NCI-H510A (cell line): Measurements from ENCODE around the gene NADSYN1.
"Not testable (repeated sequence)": the region's sequence is repeated elsewhere in the genome, so short reads cannot be mapped to it uniquely, and the experiment has no call there.

Experiments used
- DNase-seq: peaks from one replicate; lab custom pipeline; 2025; lab: John Stamatoyannopoulos, UW

Gene NADSYN1

GRCh38 chr11:71526796-71527575, 74.0 kb downstream of the NADSYN1 start, which contains the start of gene KRTAP5-7:
Gene KRTAP5-7, plus strand, starts transcription at chr11:71527267. Its CDS starts 34 bp downstream, at chr11:71527301.
- DNase-seq: not testable (repeated sequence)

- no peak for DNase-seq
Observed at GRCh38 chr11:71527576-71528210, 74.7 kb downstream of the NADSYN1 start.

DNA sequence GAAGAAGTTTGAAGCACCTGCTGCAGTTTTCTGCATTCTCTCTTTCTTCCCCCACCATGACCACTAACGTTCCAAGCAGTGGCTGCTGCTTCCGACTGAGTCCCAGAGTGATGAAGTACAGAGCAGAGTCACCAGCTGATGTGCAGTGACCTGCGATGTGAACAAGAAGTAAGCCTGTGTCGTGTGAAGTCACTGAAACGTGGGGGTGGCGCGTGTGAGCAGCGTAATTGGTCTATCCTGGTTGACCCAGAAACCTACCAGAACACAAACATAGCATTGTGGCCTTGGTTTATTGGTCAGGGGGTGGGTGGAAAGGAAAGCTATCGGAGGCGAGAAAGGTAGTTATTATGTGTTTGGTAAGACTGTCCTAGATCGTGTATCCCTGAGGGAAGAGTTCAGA, 77.6 kb downstream of the NADSYN1 start:
- no peak for DNase-seq

DNA sequence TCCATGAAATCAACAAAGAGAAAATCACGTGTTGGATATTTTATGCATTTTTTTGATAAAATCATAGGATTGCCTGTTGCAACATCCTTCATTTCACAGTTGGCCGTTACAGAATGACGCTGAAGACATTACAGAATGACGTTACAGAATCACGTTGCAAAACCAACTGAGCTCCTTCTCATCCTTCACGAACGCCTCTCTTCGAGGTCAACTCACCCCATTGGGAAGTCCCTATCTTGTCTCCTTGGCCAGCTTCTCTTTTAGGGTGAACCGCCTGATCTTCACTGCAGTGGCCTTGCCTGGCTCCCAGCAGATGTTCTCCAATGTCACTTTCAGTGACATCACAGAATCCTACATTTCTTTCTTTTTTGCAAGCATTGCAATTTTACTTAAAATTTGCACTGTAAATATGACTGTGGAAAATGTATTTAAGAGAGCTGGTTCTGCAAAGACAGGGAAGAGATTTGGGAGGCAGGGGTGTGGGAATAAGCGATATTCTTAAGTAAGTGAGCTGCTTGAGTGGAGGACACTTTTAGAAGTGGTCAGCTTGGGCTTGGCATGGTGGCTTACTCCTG, 79.1 kb downstream of the NADSYN1 start:
- DNase-seq: no peak

DNA sequence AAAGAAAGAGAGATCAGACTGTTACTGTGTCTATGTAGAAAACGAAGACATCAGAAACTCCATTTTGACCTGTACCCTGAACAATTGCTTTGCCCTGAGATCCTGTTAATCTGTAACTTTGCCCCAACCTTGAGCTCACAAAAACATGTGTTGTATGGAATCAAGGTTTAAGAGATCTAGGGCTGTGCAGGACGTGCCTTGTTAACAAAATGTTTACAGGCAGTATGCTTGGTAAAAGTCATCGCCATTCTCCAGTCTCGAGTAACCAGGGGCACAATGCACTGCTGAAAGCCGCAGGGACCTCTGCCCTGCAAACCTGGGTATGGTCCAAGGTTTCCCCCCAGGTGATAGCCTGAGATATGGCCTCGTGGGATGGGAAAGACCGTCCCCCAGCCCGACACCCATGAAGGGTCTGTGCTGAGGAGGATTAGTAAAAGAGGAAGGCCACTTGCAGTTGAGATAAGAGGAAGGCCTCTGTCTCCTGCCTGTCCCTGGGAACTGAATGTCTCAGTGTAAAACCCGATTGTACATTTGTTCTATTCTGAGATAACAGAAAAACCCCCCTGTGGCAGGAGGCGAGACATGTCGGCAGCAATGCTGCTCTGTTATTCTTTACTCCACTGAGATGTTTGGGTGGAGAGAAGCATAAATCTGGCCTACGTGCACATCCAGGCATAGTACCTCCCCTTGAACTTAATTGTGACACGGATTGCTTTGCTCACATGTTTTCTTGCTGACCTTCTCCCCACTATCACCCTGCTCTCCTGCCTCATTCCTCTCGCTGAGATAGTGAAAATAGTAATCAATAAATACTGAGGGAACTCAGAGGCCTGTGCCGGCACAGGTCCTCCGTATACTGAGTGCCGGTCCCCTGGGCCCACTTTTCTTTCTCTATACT, 82.0 kb downstream of the NADSYN1 start:
- DNase-seq: not testable (repeated sequence)

DNA sequence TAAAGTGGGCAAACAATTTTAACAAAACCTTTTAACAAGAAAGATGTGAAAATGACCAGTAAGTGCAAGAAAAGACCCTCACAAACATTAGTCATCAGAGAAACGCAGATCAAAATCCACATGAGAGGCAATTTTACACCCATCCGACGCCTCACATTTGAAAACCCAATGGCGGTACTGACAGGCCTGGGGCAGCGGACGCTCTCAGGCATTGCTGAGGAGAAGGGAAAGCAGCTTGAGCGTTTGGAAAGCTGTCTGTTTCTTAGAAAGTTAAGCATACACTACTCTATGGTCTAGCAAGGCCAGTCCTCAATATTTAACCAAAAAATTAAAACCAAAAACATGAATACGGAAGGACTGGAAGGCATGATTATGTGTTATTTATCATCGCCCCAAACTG, 82.8 kb downstream of the NADSYN1 start:
- DNase-seq: no peak

- DNase-seq: no peak
Observed at GRCh38 chr11:71537537-71537936, 84.5 kb downstream of the NADSYN1 start.

GRCh38 chr11:71537977-71538665, 85.1 kb downstream of the NADSYN1 start, which contains the start of gene KRTAP5-8:
Gene KRTAP5-8, plus strand, starts transcription at chr11:71538025. Its CDS starts 31 bp downstream, at chr11:71538056.
- not testable (repeated sequence) for DNase-seq

GRCh38 chr11:71538666-71538990, 85.6 kb downstream of the NADSYN1 start:
- DNase-seq: no peak

DNA sequence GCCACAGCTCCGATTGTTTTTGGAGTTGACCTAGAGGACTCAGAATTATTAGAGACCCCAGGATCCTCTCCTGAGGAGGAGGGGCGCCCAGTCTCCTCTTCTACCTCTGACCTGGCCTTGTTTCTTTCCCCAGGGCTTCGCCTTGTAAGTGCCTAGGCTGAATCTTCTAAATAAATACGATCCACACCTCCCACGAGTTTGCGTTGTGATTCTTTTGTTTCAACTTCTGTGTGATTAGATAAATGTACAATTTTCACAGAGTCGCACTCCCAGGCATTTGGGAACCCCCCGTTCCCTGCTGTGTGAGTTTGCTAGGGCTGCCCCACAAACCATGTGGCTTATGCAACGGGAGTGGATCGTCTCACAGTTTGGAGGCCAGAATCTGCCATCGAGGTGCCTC, 86.0 kb downstream of the NADSYN1 start:
- DNase-seq: no peak

DNA sequence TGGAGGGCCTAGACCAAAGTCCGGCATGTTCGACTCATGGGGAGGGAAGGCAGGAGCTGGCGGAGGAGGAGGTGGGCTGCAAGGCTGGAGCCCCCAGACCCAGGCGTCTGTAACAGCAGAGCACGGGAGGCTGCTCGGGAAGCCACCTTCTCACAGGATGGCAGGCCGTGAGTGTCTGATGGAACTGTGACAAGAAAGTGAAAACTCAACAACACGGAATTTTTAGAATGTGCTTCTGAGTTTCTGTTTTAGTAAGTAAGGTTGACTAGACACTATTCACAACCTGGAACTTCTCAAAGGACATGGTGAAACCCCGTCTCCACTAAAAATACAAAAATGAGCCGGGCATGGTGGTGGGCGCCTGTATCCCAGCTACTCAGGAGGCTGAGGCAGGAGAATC, 87.0 kb downstream of the NADSYN1 start:
- DNase-seq: not testable (repeated sequence)

DNA sequence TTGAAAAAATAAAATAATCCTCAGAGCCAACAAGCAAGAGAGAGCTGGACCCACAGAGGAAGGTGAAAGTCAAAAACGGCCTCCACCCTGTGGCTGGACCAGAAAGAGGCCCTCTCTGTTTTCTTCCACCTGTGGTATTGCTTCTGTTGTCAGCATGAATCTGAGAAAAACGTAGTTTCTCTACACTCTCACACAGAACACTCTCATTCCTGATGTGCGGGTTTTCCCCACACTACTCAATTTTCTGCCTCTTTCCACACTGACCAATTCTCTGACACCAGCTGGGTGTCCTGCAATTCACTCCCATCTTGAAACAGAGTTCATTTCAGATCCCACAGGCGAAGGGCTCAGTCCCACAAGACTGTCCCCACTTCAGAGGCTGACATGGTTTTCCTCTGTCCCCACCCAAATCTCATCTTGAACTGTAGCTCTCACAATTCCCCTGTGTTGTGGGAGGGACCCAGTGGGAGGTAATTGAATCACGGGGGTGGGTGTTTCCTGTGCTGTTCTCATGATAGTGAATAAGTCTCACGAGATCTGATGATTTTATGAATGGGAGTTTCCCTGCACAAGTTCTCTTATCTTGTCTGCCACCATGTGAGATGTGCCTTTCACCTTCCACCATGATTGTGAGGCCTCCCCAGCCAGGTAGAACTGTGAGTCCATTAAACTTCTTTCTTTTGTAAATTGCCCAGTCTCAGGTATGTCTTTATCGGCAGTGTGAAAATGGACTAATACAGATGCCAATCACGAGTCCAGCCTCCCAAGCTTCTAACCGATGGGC, 87.7 kb downstream of the NADSYN1 start:
- not testable (repeated sequence) for DNase-seq

- no peak for DNase-seq
Observed at GRCh38 chr11:71542382-71542781, 89.4 kb downstream of the NADSYN1 start.

DNA sequence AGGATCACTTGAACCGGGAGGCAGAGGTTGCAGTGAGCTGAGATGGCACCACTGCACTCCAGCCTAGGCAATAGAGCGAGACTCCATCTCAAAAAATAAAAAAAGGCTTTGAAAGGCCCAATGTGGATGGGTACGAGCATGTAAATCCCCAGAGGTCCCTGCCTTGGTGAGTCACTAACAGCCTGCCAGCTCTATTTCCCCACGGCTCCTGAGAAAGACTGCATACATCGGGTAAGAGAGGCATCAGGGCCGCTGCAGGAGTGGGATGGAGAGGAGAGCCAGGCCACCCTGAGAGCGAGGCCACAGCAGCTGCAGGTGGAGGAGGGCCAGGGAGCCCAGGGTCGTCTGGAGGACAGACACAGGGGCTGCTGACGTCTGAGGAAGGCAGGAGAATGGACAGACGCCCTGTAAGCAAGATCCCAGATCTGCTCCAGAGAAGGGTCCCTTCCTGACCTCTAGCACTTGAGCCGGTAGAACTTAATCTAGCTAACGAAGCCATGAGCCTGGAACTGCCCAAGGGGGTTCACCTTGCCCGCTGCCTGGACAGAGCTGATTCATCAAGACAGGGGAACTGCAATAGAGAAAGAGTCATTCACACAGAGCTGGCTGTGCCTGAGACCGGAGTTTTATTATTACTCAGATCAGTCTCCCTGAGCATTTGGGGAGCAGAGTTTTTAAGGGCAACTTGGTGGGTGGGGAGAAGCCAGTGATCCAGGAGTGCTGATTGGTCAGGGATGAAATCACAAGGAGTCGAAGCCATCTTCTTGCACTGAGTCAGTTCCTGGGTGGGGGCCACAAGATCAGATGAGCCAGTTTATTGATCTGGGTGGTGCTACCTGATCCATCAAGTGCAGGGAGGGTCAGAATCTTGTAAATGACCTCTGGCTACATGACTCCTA, 90.1 kb downstream of the NADSYN1 start:
- no peak for DNase-seq

DNA sequence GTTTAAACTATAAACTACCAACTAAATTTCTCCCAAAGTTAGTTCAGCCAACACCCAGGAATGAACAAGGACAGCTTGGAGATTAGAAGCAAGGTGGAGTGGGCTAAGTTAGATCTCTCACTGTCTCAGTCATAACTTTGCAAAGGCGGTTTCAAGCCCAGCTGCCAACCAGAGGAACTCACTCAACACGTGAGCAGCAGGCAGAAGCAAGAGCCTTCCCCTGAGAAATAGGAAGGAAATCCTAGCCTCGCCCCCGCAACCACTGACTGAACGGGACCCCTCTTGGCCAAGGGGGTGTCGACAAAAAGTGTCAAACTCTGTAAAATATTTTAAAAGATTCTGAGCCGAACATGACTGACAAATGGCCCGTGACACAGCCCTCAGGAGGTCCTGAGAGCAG, 90.9 kb downstream of the NADSYN1 start:
- no peak for DNase-seq

DNA sequence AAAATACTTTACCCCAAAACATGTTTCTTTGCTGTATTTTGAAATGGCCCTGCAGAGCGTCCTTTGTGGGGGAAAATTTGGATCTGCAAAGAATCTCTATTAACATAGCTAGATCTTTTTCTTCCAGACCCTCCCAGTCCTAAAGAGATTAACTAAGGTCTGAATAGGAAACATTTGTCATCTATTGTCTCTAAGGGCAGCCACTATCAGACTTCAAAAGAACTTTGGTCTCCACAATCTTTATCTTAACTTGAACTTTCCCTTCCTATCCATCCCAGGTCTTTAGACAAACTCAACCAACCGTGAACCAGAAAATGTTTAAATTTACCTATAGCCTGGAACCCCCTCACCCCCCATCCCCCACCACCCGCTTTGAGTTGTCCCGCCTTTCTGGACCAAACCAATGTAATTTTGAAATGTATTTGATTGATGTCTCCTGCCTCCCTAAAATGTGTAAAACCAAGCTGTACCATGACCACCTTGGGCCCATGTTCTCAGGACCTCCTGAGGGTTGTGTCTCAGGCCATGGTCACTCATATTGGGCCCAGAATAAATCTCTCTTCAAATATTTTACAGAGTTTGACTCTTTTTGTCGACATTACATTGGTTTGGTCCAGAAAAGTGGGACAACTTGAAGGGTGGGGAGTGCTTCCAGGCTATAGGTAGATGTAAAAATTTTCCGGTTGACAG, 91.7 kb downstream of the NADSYN1 start:
- no peak for DNase-seq

GRCh38 chr11:71545405-71545966, 92.5 kb downstream of the NADSYN1 start:
- DNase-seq: no peak

DNA sequence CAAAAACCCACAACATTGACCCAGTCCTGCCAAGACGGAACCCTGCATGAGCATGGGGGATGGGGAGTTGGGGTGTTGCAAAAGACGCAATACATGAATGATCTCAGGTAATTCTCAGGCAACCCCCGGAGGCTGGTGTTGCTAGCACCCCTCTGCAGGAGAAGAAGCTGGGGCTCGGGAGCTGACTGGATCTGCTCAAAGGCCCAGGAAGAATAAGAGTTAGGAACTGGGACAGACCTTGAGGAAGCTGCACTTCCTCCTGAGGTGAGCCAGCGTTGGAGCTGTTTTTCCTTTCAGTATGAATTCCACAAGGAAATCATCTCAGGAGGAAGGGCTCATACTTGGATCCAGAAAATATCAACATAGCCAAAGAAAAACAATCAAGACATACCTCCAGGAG, 95.1 kb downstream of the NADSYN1 start, which contains the start of gene KRTAP5-9:
KRTAP5-9 (plus strand) TSS at position 301 of the 400 bp plus-strand sequence. CDS start 238 bp downstream, outside the sequence.
- no peak for DNase-seq
